HepG2 (cell line): Measurements from ENCODE around the gene NDUFAF8. TPM values are rescaled to one million over a fixed set of nuclear protein-coding genes. Genes with fewer than 3 reads are reported as not detected.

ENCODE experiments used
- ELF1 ChIP-seq: sonication (generic); formaldehyde crosslinking; IDR thresholded peaks from 2 replicates; pipeline ENCODE4 v1.4.0; 2020; ENCODE audit warnings: missing genetic modification reagents
- HOXA3 ChIP-seq: sonication (generic); formaldehyde crosslinking; IDR thresholded peaks from 2 replicates; pipeline ENCODE4 v1.5.0; 2020; ENCODE audit warnings: missing genetic modification reagents
- MED1 ChIP-seq: sonication (generic); formaldehyde crosslinking; IDR thresholded peaks from 2 replicates; pipeline ENCODE4 v1.4.0; 2020; ENCODE audit warnings: missing genetic modification reagents
- MEF2D ChIP-seq: sonication (generic); formaldehyde crosslinking; IDR thresholded peaks from 2 replicates; pipeline ENCODE4 v1.5.1; 2020; ENCODE audit warnings: mild to moderate bottlenecking, missing genetic modification reagents
- NR2F1 ChIP-seq, 2 experiments: fragments of 450-650 bp in 1 of 2; formaldehyde crosslinking in 1 of 2; IDR thresholded peaks; 2 replicates each; pipeline versions ENCODE4 v1.5.0 to v1.6.1; 2016 to 2020; ENCODE audit warnings: mild to moderate bottlenecking in 1 of 2, missing compliant biosample characterization in 1 of 2, missing genetic modification reagents in 1 of 2, moderate library complexity in 1 of 2
- RAD21 ChIP-seq: fragments of 450-650 bp; formaldehyde crosslinking; IDR thresholded peaks from 2 replicates; pipeline ENCODE4 v1.5.0; 2020; ENCODE audit warnings: mild to moderate bottlenecking
- SOX6 ChIP-seq, 2 experiments: fragments of 450-650 bp in 1 of 2; sonication (generic) in 1 of 2; formaldehyde crosslinking in 1 of 2; IDR thresholded peaks; 2 replicates each; pipeline versions ENCODE4 v1.4.0 to v1.6.1; 2017 to 2020; ENCODE audit warnings: antibody characterized with exemption in 1 of 2, mild to moderate bottlenecking in 1 of 2, missing genetic modification reagents in 1 of 2
- SRSF4 ChIP-seq: fragments of 200-400 bp; formaldehyde crosslinking; IDR thresholded peaks from one replicate; pipeline ENCODE4 v1.6.1; 2018; ENCODE audit warnings: mild to moderate bottlenecking, low read depth, low read length, moderate library complexity; ENCODE audit not compliant: poor library complexity, severe bottlenecking
- TAF1 ChIP-seq: sonication (generic); formaldehyde crosslinking; IDR thresholded peaks from 2 replicates; pipeline ENCODE4 v1.4.0; 2020; ENCODE audit warnings: missing genetic modification reagents
- YEATS4 ChIP-seq: sonication (generic); formaldehyde crosslinking; IDR thresholded peaks from 2 replicates; pipeline ENCODE4 v1.4.0; 2020; ENCODE audit warnings: missing genetic modification reagents, borderline replicate concordance
- ZEB1 ChIP-seq: IDR thresholded peaks from 2 replicates; pipeline ENCODE4 v1.6.1; 2012; ENCODE audit warnings: mild to moderate bottlenecking, low read depth, inconsistent platforms; ENCODE audit not compliant: insufficient replicate concordance
- ZNF331 ChIP-seq: sonication (generic); formaldehyde crosslinking; IDR thresholded peaks from 2 replicates; pipeline ENCODE4 v1.4.0; 2020; ENCODE audit warnings: missing genetic modification reagents
- ZNF33B ChIP-seq: sonication (generic); formaldehyde crosslinking; IDR thresholded peaks from 2 replicates; pipeline ENCODE4 v1.5.1; 2020; ENCODE audit warnings: mild to moderate bottlenecking, missing genetic modification reagents
- ZNF431 ChIP-seq: sonication (generic); formaldehyde crosslinking; IDR thresholded peaks from 2 replicates; pipeline ENCODE4 v1.9.0; 2022; ENCODE audit warnings: missing genetic modification reagents, low read depth, mild to moderate bottlenecking, borderline replicate concordance
- ZNF510 ChIP-seq: sonication (generic); formaldehyde crosslinking; IDR thresholded peaks from 2 replicates; pipeline ENCODE4 v1.4.0; 2020; ENCODE audit warnings: low read depth, mild to moderate bottlenecking, missing genetic modification reagents
- ZNF572 ChIP-seq: sonication (generic); formaldehyde crosslinking; IDR thresholded peaks from 2 replicates; pipeline ENCODE4 v1.5.1; 2020; ENCODE audit warnings: mild to moderate bottlenecking, missing genetic modification reagents
- ZNF598 ChIP-seq: sonication (generic); formaldehyde crosslinking; IDR thresholded peaks from 2 replicates; pipeline ENCODE4 v1.5.1; 2020; ENCODE audit warnings: mild to moderate bottlenecking, missing genetic modification reagents, borderline replicate concordance
- ZNF607 ChIP-seq: sonication (generic); formaldehyde crosslinking; IDR thresholded peaks from 2 replicates; pipeline ENCODE4 v1.5.1; 2020; ENCODE audit warnings: missing genetic modification reagents, mild to moderate bottlenecking, borderline replicate concordance
- ZSCAN20 ChIP-seq: sonication (generic); formaldehyde crosslinking; IDR thresholded peaks from 2 replicates; pipeline ENCODE4 v1.4.0; 2020; ENCODE audit warnings: missing genetic modification reagents, mild to moderate bottlenecking, borderline replicate concordance
- polyA plus RNA-seq, 8 experiments: library from polyadenylated mRNA; depleted of rRNA in 3 of 8; stranded (reverse) in 7 of 8; unstranded in 1 of 8; fragments of >200 nt; fragmentation: Illumina TruSeq in 4 of 8; extraction: Trizol in 4 of 8; gene quantifications; 2 replicates each; pipeline versions ENCODE4 v1.2.1 to v1.2.3, GENCODE V29; 2011 to 2016; ENCODE audit warnings: low read depth in 4 of 8, missing spikeins in 1 of 8, mixed read lengths in 1 of 8; ENCODE audit not compliant: insufficient read depth in 1 of 8
- total RNA-seq, 5 experiments: library from RNA; depleted of rRNA; stranded (reverse); fragments of >200 nt; fragmentation: Illumina TruSeq; extraction: Trizol; gene quantifications; 2 replicates each; pipeline ENCODE4 v1.2.3, GENCODE V29; 2016; ENCODE audit warnings: low read depth in 1 of 5
- TF ChIP-seq, protein P1 (sequence below): sonication (generic); formaldehyde crosslinking; IDR thresholded peaks from 2 replicates; pipeline ENCODE4 v1.4.0; 2020; ENCODE audit warnings: missing genetic modification reagents
- TF ChIP-seq, protein P2 (sequence below): sonication (generic); formaldehyde crosslinking; IDR thresholded peaks from 2 replicates; pipeline ENCODE4 v1.4.0; 2020; ENCODE audit warnings: mild to moderate bottlenecking, missing genetic modification reagents

The NDUFAF8 gene
- total and polyA plus RNA-seq, 2 of the 13 experiments (the other 11 are each of a cell fraction or from before 2014, with no cell fraction given): 75.6 to 233 TPM

DNA sequence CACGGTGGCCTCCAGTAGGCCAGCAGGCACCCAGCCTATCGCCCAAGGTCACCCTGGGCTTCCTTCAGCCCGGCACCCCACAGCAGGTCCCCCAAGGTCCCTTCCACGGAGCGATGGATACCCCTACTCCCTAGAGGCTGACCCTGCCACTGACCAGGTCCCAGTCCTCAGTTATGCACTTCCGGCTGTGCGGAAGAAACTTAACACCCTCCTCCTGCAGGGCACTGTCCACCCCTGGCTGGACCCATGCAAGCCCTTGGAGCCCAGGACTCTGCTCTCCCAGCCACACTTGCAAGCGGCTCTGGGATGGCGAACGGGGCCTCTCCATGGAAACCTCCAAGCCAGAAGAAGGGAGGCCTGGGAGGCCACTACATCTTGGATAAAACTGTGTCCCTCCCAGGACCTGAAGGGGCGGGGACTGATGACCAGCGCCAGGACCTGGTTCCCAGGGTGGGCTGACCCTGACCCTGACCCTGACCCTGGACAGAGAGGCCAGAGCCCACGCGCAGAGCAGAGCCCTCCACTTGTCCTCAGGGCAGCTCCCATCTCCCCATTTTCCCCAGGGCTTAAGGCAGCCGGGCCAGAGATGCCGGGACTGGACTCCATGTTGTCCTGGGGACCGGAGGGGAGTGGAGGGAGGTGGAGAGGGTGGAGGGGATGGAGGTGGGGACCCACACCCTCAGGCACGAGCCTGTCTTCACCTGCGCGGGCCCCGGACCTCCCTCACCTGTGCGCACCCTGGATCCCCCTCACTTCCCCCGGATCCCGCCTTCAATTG lies 17.1 kb upstream of the NDUFAF8 start (continued):
- TF ChIP-seq ZEB1 (peak; percentile 15), SRSF4 (no peak), YEATS4 (CRISPR knock-in tag) (peak; percentile 48; the same call in 1 of the 2 replicates), ZNF598 (CRISPR knock-in tag) (peak; percentile 56; the same call in 1 of the 2 replicates), MEF2D (CRISPR knock-in tag) (0 out of 2 replicates have a peak, but pooled peaks have one; percentile 51), ZNF572 (CRISPR knock-in tag) (peak; percentile 71; the same call in 1 of the 2 replicates), MED1 (CRISPR knock-in tag) (0 out of 2 replicates have a peak, but pooled peaks have one; percentile 35), ELF1 (CRISPR knock-in tag) (peak; percentile 74), ZSCAN20 (CRISPR knock-in tag) (no peak), HOXA3 (CRISPR knock-in tag) (0 out of 2 replicates have a peak, but pooled peaks have one; percentile 9), NR2F1 (CRISPR knock-in tag; IDR thresholded peaks at IDR 0.05) (peak; percentile 16 to 71; a peak in 2 of 4 replicates), ZNF331 (0 out of 2 replicates have a peak, but pooled peaks have one; percentile 8), ZNF431 (CRISPR knock-in tag) (no peak), SOX6 (IDR thresholded peaks at IDR 0.05) (no peak), SOX6 (CRISPR knock-in tag; IDR thresholded peaks at IDR 0.05) (0 out of 2 replicates have a peak, but pooled peaks have one; percentile 19), ZNF510 (CRISPR knock-in tag) (peak; percentile 67; the same call in 1 of the 2 replicates), ZNF33B (CRISPR knock-in tag) (0 out of 2 replicates have a peak, but pooled peaks have one; percentile 70), RAD21 (CRISPR knock-in tag) (0 out of 2 replicates have a peak, but pooled peaks have one; percentile 7), ZNF607 (CRISPR knock-in tag) (0 out of 2 replicates have a peak, but pooled peaks have one; percentile 47), TAF1 (peak; percentile 18; the same call in 1 of the 2 replicates)
- TF ChIP-seq, protein P1, sequence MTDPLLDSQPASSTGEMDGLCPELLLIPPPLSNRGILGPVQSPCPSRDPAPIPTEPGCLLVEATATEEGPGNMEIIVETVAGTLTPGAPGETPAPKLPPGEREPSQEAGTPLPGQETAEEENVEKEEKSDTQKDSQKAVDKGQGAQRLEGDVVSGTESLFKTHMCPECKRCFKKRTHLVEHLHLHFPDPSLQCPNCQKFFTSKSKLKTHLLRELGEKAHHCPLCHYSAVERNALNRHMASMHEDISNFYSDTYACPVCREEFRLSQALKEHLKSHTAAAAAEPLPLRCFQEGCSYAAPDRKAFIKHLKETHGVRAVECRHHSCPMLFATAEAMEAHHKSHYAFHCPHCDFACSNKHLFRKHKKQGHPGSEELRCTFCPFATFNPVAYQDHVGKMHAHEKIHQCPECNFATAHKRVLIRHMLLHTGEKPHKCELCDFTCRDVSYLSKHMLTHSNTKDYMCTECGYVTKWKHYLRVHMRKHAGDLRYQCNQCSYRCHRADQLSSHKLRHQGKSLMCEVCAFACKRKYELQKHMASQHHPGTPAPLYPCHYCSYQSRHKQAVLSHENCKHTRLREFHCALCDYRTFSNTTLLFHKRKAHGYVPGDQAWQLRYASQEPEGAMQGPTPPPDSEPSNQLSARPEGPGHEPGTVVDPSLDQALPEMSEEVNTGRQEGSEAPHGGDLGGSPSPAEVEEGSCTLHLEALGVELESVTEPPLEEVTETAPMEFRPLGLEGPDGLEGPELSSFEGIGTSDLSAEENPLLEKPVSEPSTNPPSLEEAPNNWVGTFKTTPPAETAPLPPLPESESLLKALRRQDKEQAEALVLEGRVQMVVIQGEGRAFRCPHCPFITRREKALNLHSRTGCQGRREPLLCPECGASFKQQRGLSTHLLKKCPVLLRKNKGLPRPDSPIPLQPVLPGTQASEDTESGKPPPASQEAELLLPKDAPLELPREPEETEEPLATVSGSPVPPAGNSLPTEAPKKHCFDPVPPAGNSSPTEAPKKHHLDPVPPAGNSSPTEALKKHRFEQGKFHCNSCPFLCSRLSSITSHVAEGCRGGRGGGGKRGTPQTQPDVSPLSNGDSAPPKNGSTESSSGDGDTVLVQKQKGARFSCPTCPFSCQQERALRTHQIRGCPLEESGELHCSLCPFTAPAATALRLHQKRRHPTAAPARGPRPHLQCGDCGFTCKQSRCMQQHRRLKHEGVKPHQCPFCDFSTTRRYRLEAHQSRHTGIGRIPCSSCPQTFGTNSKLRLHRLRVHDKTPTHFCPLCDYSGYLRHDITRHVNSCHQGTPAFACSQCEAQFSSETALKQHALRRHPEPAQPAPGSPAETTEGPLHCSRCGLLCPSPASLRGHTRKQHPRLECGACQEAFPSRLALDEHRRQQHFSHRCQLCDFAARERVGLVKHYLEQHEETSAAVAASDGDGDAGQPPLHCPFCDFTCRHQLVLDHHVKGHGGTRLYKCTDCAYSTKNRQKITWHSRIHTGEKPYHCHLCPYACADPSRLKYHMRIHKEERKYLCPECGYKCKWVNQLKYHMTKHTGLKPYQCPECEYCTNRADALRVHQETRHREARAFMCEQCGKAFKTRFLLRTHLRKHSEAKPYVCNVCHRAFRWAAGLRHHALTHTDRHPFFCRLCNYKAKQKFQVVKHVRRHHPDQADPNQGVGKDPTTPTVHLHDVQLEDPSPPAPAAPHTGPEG (CRISPR knock-in tag): no peak
- TF ChIP-seq, protein P2, sequence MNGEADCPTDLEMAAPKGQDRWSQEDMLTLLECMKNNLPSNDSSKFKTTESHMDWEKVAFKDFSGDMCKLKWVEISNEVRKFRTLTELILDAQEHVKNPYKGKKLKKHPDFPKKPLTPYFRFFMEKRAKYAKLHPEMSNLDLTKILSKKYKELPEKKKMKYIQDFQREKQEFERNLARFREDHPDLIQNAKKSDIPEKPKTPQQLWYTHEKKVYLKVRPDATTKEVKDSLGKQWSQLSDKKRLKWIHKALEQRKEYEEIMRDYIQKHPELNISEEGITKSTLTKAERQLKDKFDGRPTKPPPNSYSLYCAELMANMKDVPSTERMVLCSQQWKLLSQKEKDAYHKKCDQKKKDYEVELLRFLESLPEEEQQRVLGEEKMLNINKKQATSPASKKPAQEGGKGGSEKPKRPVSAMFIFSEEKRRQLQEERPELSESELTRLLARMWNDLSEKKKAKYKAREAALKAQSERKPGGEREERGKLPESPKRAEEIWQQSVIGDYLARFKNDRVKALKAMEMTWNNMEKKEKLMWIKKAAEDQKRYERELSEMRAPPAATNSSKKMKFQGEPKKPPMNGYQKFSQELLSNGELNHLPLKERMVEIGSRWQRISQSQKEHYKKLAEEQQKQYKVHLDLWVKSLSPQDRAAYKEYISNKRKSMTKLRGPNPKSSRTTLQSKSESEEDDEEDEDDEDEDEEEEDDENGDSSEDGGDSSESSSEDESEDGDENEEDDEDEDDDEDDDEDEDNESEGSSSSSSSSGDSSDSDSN (CRISPR knock-in tag): peak; percentile 57
